SK-N-SH treated with all-trans-retinoic acid at 6 μM for 48 hours (cell line): Measurements from ENCODE around the gene MMGT1.

Experiments used
- ATAC-seq: fragments of 200-7000 bp; cut with Tn5 transposase; 3 replicates; pipeline ENCODE4 v1.9.1; 2020; ENCODE audit warnings: mild to moderate bottlenecking, moderate library complexity
- ARNTL ChIP-seq: fragments of 450-650 bp; formaldehyde crosslinking; IDR thresholded peaks from 2 replicates; pipeline ENCODE4 v1.5.0; 2020; ENCODE audit warnings: low read depth, mild to moderate bottlenecking, moderate library complexity, borderline replicate concordance
- BACH2 ChIP-seq: fragments of 250-450 bp; sonication (Bioruptor Pico); IDR thresholded peaks from 2 replicates; pipeline ENCODE4 v1.9.0; 2021; ENCODE audit warnings: mild to moderate bottlenecking, borderline replicate concordance
- CREB5 ChIP-seq: fragments of 250-450 bp; sonication (Bioruptor Pico); IDR thresholded peaks from 2 replicates; pipeline ENCODE4 v1.5.1; 2020; ENCODE audit warnings: low read depth, mild to moderate bottlenecking, moderate library complexity
- ESRRG ChIP-seq: fragments of 250-450 bp; sonication (Bioruptor Pico); IDR thresholded peaks from 2 replicates; pipeline ENCODE4 v1.6.1; 2021; ENCODE audit warnings: mild to moderate bottlenecking
- GLIS3 ChIP-seq: fragments of 250-450 bp; sonication (Bioruptor Pico); IDR thresholded peaks from 2 replicates; pipeline ENCODE4 v1.5.0; 2020; ENCODE audit warnings: mild to moderate bottlenecking, moderate library complexity
- OSR1 ChIP-seq: fragments of 250-450 bp; sonication (Bioruptor Pico); IDR thresholded peaks from 2 replicates; pipeline ENCODE4 v1.8.0; 2022; ENCODE audit warnings: moderate library complexity, mild to moderate bottlenecking, inconsistent platforms
- PPARA ChIP-seq: fragments of 250-450 bp; sonication (Bioruptor Pico); IDR thresholded peaks from 2 replicates; pipeline ENCODE4 v1.5.0; 2020; ENCODE audit warnings: mild to moderate bottlenecking, borderline replicate concordance
- RARB ChIP-seq: fragments of 250-450 bp; sonication (Bioruptor Pico); IDR thresholded peaks from 2 replicates; pipeline ENCODE4 v1.8.0; 2021; ENCODE audit warnings: mild to moderate bottlenecking, moderate library complexity
- SNAI2 ChIP-seq: fragments of 250-450 bp; sonication (Bioruptor Pico); IDR thresholded peaks from 2 replicates; pipeline ENCODE4 v1.5.0; 2020; ENCODE audit warnings: mild to moderate bottlenecking, moderate library complexity
- TCF4 ChIP-seq: fragments of 250-450 bp; sonication (Bioruptor Pico); IDR thresholded peaks from 2 replicates; pipeline ENCODE4 v1.8.0; 2021; ENCODE audit warnings: mild to moderate bottlenecking, moderate library complexity, borderline replicate concordance
- TOX ChIP-seq: fragments of 250-450 bp; sonication (Bioruptor Pico); IDR thresholded peaks from 2 replicates; pipeline ENCODE4 v1.8.0; 2021; ENCODE audit warnings: mild to moderate bottlenecking, moderate library complexity, borderline replicate concordance
- ZFP30 ChIP-seq: fragments of 450-650 bp; formaldehyde crosslinking; IDR thresholded peaks from 2 replicates; pipeline ENCODE4 v1.5.0; 2022; ENCODE audit warnings: mild to moderate bottlenecking, moderate library complexity
- ZNF565 ChIP-seq: fragments of 450-650 bp; formaldehyde crosslinking; conservative IDR thresholded peaks from 2 replicates; pipeline ENCODE4 v1.5.0; 2020; ENCODE audit warnings: low read depth, mild to moderate bottlenecking, moderate library complexity
- ZNF70 ChIP-seq: fragments of 450-650 bp; formaldehyde crosslinking; IDR thresholded peaks from 2 replicates; pipeline ENCODE4 v1.5.0; 2020; ENCODE audit warnings: mild to moderate bottlenecking, moderate library complexity
- ZNF8 ChIP-seq: fragments of 450-650 bp; formaldehyde crosslinking; IDR thresholded peaks from 2 replicates; pipeline ENCODE4 v1.5.0; 2020; ENCODE audit warnings: mild to moderate bottlenecking, moderate library complexity
- TF ChIP-seq, protein P1 (sequence below): fragments of 250-450 bp; sonication (Bioruptor Pico); IDR thresholded peaks from 2 replicates; pipeline ENCODE4 v1.5.0; 2020; ENCODE audit warnings: mild to moderate bottlenecking, moderate library complexity
- TF ChIP-seq, protein P2 (sequence below): fragments of 250-450 bp; sonication (Bioruptor Pico); IDR thresholded peaks from 2 replicates; pipeline ENCODE4 v1.8.0; 2021; ENCODE audit warnings: low read depth, mild to moderate bottlenecking, moderate library complexity, borderline replicate concordance
- TF ChIP-seq, protein P3 (sequence below): fragments of 250-450 bp; sonication (Bioruptor Pico); IDR thresholded peaks from 2 replicates; pipeline ENCODE4 v1.5.1; 2021; ENCODE audit warnings: mild to moderate bottlenecking, moderate library complexity
- TF ChIP-seq, protein P4 (sequence below): fragments of 250-450 bp; sonication (Bioruptor Pico); IDR thresholded peaks from 2 replicates; pipeline ENCODE4 v1.8.0; 2020; ENCODE audit warnings: mild to moderate bottlenecking, moderate library complexity, borderline replicate concordance

Gene MMGT1

DNA sequence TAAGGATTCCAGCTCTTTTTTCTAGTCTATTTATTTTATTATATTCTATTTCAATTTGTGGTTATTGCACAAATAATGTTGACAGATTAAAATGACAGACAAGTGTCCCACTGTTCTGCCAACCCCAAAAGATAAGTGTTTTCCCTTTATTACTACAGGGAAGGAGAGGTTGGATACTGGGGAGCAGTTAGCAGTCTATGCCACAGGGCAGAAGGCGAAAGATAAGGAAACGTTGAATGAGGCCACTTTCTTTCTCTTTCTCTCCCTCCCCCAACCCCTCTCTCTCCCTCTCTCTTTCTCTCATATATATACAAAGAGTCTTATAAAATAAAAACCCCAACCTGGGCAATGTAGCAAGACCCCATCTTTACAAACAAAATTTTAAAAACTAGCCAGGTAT is 43.1 kb upstream of the MMGT1 start:
- no peak for ATAC-seq
- TF ChIP-seq PPARA (CRISPR knock-in tag) (no peak), ZNF565 (CRISPR knock-in tag) (no peak), TOX (CRISPR knock-in tag) (no peak), ZFP30 (CRISPR knock-in tag) (no peak), OSR1 (CRISPR knock-in tag) (no peak), ARNTL (CRISPR knock-in tag) (no peak), TCF4 (CRISPR knock-in tag) (no peak)
- TF ChIP-seq, protein P1, sequence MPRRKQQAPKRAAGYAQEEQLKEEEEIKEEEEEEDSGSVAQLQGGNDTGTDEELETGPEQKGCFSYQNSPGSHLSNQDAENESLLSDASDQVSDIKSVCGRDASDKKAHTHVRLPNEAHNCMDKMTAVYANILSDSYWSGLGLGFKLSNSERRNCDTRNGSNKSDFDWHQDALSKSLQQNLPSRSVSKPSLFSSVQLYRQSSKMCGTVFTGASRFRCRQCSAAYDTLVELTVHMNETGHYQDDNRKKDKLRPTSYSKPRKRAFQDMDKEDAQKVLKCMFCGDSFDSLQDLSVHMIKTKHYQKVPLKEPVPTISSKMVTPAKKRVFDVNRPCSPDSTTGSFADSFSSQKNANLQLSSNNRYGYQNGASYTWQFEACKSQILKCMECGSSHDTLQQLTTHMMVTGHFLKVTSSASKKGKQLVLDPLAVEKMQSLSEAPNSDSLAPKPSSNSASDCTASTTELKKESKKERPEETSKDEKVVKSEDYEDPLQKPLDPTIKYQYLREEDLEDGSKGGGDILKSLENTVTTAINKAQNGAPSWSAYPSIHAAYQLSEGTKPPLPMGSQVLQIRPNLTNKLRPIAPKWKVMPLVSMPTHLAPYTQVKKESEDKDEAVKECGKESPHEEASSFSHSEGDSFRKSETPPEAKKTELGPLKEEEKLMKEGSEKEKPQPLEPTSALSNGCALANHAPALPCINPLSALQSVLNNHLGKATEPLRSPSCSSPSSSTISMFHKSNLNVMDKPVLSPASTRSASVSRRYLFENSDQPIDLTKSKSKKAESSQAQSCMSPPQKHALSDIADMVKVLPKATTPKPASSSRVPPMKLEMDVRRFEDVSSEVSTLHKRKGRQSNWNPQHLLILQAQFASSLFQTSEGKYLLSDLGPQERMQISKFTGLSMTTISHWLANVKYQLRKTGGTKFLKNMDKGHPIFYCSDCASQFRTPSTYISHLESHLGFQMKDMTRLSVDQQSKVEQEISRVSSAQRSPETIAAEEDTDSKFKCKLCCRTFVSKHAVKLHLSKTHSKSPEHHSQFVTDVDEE, result no peak
- TF ChIP-seq, protein P2, sequence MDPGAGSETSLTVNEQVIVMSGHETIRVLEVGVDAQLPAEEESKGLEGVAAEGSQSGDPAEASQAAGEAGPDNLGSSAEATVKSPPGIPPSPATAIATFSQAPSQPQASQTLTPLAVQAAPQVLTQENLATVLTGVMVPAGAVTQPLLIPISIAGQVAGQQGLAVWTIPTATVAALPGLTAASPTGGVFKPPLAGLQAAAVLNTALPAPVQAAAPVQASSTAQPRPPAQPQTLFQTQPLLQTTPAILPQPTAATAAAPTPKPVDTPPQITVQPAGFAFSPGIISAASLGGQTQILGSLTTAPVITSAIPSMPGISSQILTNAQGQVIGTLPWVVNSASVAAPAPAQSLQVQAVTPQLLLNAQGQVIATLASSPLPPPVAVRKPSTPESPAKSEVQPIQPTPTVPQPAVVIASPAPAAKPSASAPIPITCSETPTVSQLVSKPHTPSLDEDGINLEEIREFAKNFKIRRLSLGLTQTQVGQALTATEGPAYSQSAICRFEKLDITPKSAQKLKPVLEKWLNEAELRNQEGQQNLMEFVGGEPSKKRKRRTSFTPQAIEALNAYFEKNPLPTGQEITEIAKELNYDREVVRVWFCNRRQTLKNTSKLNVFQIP, result no peak

DNA sequence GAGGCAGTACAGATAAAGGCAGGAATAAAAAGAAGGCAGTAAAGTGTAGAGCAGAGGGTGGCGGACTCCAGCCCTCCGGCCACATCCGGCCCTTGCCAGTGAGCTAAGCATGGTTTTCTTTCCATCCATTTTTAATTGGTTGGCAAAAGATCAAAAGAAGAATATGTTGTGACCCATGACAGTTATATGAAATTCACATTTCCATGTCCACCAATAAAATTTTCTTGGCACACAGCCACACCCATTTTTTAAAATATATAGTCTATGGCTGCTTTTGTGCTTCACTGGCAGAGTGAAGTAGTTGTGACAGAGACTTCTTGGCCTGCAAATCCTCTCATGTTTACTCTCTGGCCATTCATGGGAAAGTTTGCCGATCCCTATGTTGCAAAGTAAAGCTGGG is 41.2 kb upstream of the MMGT1 start:
- no peak for TF ChIP-seq ZNF70 (CRISPR knock-in tag)
- no peak for TF ChIP-seq ESRRG
- TF ChIP-seq TOX (CRISPR knock-in tag), result no peak
- no peak for TF ChIP-seq RARB (CRISPR knock-in tag)
- no peak for TF ChIP-seq PPARA (CRISPR knock-in tag)
- TF ChIP-seq ZFP30 (CRISPR knock-in tag), result no peak
- TF ChIP-seq TCF4 (CRISPR knock-in tag), result no peak
- TF ChIP-seq, protein P3, sequence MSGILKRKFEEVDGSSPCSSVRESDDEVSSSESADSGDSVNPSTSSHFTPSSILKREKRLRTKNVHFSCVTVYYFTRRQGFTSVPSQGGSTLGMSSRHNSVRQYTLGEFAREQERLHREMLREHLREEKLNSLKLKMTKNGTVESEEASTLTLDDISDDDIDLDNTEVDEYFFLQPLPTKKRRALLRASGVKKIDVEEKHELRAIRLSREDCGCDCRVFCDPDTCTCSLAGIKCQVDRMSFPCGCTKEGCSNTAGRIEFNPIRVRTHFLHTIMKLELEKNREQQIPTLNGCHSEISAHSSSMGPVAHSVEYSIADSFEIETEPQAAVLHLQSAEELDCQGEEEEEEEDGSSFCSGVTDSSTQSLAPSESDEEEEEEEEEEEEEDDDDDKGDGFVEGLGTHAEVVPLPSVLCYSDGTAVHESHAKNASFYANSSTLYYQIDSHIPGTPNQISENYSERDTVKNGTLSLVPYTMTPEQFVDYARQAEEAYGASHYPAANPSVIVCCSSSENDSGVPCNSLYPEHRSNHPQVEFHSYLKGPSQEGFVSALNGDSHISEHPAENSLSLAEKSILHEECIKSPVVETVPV (CRISPR knock-in tag), result no peak
- no peak for TF ChIP-seq CREB5
- TF ChIP-seq, protein P1, result no peak
- no peak for TF ChIP-seq ARNTL (CRISPR knock-in tag)
- TF ChIP-seq SNAI2 (CRISPR knock-in tag), result no peak
- TF ChIP-seq BACH2 (CRISPR knock-in tag), result no peak
- no peak for TF ChIP-seq ZNF8
- TF ChIP-seq, protein P4, sequence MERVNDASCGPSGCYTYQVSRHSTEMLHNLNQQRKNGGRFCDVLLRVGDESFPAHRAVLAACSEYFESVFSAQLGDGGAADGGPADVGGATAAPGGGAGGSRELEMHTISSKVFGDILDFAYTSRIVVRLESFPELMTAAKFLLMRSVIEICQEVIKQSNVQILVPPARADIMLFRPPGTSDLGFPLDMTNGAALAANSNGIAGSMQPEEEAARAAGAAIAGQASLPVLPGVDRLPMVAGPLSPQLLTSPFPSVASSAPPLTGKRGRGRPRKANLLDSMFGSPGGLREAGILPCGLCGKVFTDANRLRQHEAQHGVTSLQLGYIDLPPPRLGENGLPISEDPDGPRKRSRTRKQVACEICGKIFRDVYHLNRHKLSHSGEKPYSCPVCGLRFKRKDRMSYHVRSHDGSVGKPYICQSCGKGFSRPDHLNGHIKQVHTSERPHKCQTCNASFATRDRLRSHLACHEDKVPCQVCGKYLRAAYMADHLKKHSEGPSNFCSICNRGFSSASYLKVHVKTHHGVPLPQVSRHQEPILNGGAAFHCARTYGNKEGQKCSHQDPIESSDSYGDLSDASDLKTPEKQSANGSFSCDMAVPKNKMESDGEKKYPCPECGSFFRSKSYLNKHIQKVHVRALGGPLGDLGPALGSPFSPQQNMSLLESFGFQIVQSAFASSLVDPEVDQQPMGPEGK (CRISPR knock-in tag), result no peak
- no peak for TF ChIP-seq GLIS3 (CRISPR knock-in tag)
- ATAC-seq, result no peak
